HepG2 (cell line): ENCODE measurements around the gene KAT6B.

Experiments used
- CENPT ChIP-seq: sonication (generic); formaldehyde crosslinking; IDR thresholded peaks from 2 replicates; pipeline ENCODE4 v1.8.0; 2022; ENCODE audit warnings: low read depth, mild to moderate bottlenecking, moderate library complexity, missing genetic modification reagents
- DBP ChIP-seq: sonication (generic); formaldehyde crosslinking; IDR thresholded peaks from 2 replicates; pipeline ENCODE4 v1.4.0; 2020; ENCODE audit warnings: missing genetic modification reagents; ENCODE audit errors: not compliant biosample characterization
- FOXO1 ChIP-seq: sonication (generic); formaldehyde crosslinking; IDR thresholded peaks from 2 replicates; pipeline ENCODE4 v1.4.0; 2020; ENCODE audit warnings: missing genetic modification reagents
- PRDM10 ChIP-seq: sonication (generic); formaldehyde crosslinking; IDR thresholded peaks from 2 replicates; pipeline ENCODE4 v1.4.0; 2020; ENCODE audit warnings: low read depth, missing genetic modification reagents
- ZKSCAN1 ChIP-seq: fragments of 150-350 bp; IDR thresholded peaks from 2 replicates; pipeline ENCODE4 v1.6.1; 2014; ENCODE audit warnings: low read length

GRCh38 chr10:74949034-74949832, 122.8 kb downstream of the KAT6B start:
- TF ChIP-seq FOXO1 (CRISPR knock-in tag): no peak
- no peak for TF ChIP-seq DBP (CRISPR knock-in tag)
- TF ChIP-seq PRDM10 (CRISPR knock-in tag): no peak
- no peak for TF ChIP-seq CENPT
- no peak for TF ChIP-seq ZKSCAN1
